ENCODE measurements around the gene ZFAND2B.

DNA sequence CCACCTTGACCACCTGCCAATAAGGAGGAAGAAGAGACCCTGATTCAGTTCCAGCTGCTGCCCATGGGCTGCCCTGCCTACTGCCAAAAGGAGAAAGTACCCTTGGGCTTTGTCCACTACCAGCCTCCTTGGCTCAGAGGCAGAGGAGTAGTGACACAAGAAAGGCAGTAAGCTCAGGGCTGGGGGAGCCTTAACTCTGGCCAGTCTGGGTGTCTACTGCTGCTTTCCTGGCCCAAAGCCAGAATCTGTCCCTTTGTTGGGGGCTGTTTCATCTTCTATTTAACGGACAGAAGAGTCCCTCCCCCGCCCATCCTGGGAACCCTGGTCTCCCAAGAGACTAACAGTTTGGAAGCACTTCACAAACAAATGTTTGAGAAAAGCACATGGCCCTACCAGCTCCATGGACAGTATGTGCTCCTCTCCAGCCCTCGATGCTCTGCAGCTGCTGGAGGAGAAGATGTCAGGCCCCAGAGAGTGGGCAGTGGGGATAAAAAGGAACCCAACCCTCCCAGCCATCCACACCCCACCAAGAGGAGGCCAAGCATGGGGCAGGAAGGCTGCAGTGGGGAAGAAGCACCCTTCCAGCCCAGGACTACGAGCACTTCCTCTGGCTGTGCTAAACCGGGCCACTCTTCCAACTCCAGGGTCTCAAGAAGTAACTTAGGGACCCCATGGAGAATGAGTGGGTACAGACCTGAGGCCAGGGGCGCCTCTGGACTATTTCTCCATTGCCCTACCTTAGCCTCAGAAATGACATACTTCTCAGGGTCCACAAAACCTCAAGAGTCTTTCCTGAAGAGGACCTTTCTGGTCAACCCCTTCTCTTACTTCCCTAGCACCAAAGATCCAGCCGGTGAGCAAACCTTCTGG, 21.7 kb downstream of the ZFAND2B start:
- TF ChIP-seq, protein P1, sequence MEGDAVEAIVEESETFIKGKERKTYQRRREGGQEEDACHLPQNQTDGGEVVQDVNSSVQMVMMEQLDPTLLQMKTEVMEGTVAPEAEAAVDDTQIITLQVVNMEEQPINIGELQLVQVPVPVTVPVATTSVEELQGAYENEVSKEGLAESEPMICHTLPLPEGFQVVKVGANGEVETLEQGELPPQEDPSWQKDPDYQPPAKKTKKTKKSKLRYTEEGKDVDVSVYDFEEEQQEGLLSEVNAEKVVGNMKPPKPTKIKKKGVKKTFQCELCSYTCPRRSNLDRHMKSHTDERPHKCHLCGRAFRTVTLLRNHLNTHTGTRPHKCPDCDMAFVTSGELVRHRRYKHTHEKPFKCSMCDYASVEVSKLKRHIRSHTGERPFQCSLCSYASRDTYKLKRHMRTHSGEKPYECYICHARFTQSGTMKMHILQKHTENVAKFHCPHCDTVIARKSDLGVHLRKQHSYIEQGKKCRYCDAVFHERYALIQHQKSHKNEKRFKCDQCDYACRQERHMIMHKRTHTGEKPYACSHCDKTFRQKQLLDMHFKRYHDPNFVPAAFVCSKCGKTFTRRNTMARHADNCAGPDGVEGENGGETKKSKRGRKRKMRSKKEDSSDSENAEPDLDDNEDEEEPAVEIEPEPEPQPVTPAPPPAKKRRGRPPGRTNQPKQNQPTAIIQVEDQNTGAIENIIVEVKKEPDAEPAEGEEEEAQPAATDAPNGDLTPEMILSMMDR (IDR thresholded peaks at IDR 0.05 in 2 of 3, conservative IDR thresholded peaks at IDR 0.05 in 1 of 3; ENCODE audit: borderline replicate concordance in 1 of 3, insufficient read depth in 1 of 3, low read depth in 2 of 3, low read length in 2 of 3): no peak
- TF ChIP-seq EZH2phosphoT487 (IDR thresholded peaks at IDR 0.05; ENCODE audit: borderline replicate concordance): no peak
- no peak for TF ChIP-seq YY1 (IDR thresholded peaks at IDR 0.05; ENCODE audit: extremely low read depth, insufficient replicate concordance, low read depth, low read length)
- TF ChIP-seq CBX3 (IDR thresholded peaks at IDR 0.05; ENCODE audit: low read depth): no peak
